ENCODE results near the gene FREM3.
"Not testable (repeated sequence)": the region's sequence is repeated elsewhere in the genome, so short reads cannot be mapped to it uniquely, and the experiment has no call there.

The FREM3 gene

GRCh38 chr4:143701365-143701764 is 890 bp upstream of the FREM3 start:
- no peak for TF ChIP-seq CTCF (IDR thresholded peaks at IDR 0.05; ENCODE audit: borderline replicate concordance, insufficient read depth, low read depth, low read length)
- no peak overlapping the region for H3K4me3 ChIP-seq (ENCODE audit: low read depth, low read length)

GRCh38 chr4:143700046-143700415 is 444 bp downstream of the FREM3 start:
- no peak overlapping the region for H3K4me3 ChIP-seq (ENCODE audit: low read depth, low read length)
- no peak for TF ChIP-seq CTCF (IDR thresholded peaks at IDR 0.05; ENCODE audit: borderline replicate concordance, insufficient read depth, low read depth, low read length)

- H3K4me3 ChIP-seq (ENCODE audit: low read depth, low read length): no peak overlapping the region
- TF ChIP-seq CTCF (IDR thresholded peaks at IDR 0.05; ENCODE audit: borderline replicate concordance, insufficient read depth, low read depth, low read length): no peak
Observed at GRCh38 chr4:143699331-143700045, 987 bp downstream of the FREM3 start.

GRCh38 chr4:143693856-143694255 is 6.6 kb downstream of the FREM3 start:
- TF ChIP-seq CTCF (IDR thresholded peaks at IDR 0.05; ENCODE audit: borderline replicate concordance, insufficient read depth, low read depth, low read length): no peak
- no peak overlapping the region for H3K4me3 ChIP-seq (ENCODE audit: low read depth, low read length)

- H3K4me3 ChIP-seq (ENCODE audit: low read depth, low read length): no peak overlapping the region
- TF ChIP-seq CTCF (IDR thresholded peaks at IDR 0.05; ENCODE audit: borderline replicate concordance, insufficient read depth, low read depth, low read length): no peak
Observed at GRCh38 chr4:143692241-143692640, 8.2 kb downstream of the FREM3 start.

GRCh38 chr4:143679434-143679833 is 21.0 kb downstream of the FREM3 start:
- TF ChIP-seq CTCF (IDR thresholded peaks at IDR 0.05; ENCODE audit: borderline replicate concordance, insufficient read depth, low read depth, low read length): no peak

GRCh38 chr4:143673629-143674028 is 26.8 kb downstream of the FREM3 start:
- not testable (repeated sequence) for H3K4me3 ChIP-seq (ENCODE audit: low read depth, low read length)

More at GRCh38 chr4:143679434-143679833, 21.0 kb downstream of the FREM3 start:
- no peak overlapping the region for H3K4me3 ChIP-seq (ENCODE audit: low read depth, low read length)
